Measurements from ENCODE around the gene SPATS2L.

SPATS2L gene

GRCh38 chr2:200523158-200523557, 216.7 kb downstream of the SPATS2L start:
- no peaks in the 10 kb centered on the region for H3K9me3 ChIP-seq (ENCODE audit: control insufficient read depth, insufficient read depth, low read length)
- no peak overlapping the region for H3K9ac ChIP-seq (ENCODE audit: low read depth, low read length)
- peaks cover 21% of the 10 kb centered on the region for H3K27me3 ChIP-seq (ENCODE audit: control insufficient read depth, insufficient read depth, low read length)
- H3K4me3 ChIP-seq (ENCODE audit: low read depth, low read length), result no peak overlapping the region
- H3K4me1 ChIP-seq (ENCODE audit: control insufficient read depth, insufficient read depth, low read length), result peaks cover 3% of the 10 kb centered on the region
- no peaks in the 10 kb centered on the region for H3K36me3 ChIP-seq (ENCODE audit: control insufficient read depth, insufficient read depth, low read length)

GRCh38 chr2:200523604-200524003, 217.1 kb downstream of the SPATS2L start:
- no peaks in the 10 kb centered on the region for H3K9me3 ChIP-seq (ENCODE audit: control insufficient read depth, insufficient read depth, low read length)
- no peak overlapping the region for H3K9ac ChIP-seq (ENCODE audit: low read depth, low read length)
- H3K4me3 ChIP-seq (ENCODE audit: low read depth, low read length), result no peak overlapping the region
- H3K27me3 ChIP-seq (ENCODE audit: control insufficient read depth, insufficient read depth, low read length), result peaks cover 21% of the 10 kb centered on the region
- H3K36me3 ChIP-seq (ENCODE audit: control insufficient read depth, insufficient read depth, low read length), result no peaks in the 10 kb centered on the region
- peaks cover 3% of the 10 kb centered on the region for H3K4me1 ChIP-seq (ENCODE audit: control insufficient read depth, insufficient read depth, low read length)

- Histone ChIP-seq H3K9ac (ENCODE audit: low read depth, low read length) (no peak overlapping the region), H3K4me1 (ENCODE audit: control insufficient read depth, insufficient read depth, low read length) (peaks cover 3% of the 10 kb centered on the region), H3K9me3 (ENCODE audit: control insufficient read depth, insufficient read depth, low read length) (no peaks in the 10 kb centered on the region), H3K36me3 (ENCODE audit: control insufficient read depth, insufficient read depth, low read length) (no peaks in the 10 kb centered on the region), H3K4me3 (ENCODE audit: low read depth, low read length) (no peak overlapping the region), H3K27me3 (ENCODE audit: control insufficient read depth, insufficient read depth, low read length) (peaks cover 15% of the 10 kb centered on the region)
These were observed 218.6 kb downstream of the SPATS2L start for GRCh38 chr2:200525066-200525465.

- Histone ChIP-seq H3K9ac (ENCODE audit: low read depth, low read length) (no peak overlapping the region), H3K4me1 (ENCODE audit: control insufficient read depth, insufficient read depth, low read length) (peaks cover 3% of the 10 kb centered on the region), H3K36me3 (ENCODE audit: control insufficient read depth, insufficient read depth, low read length) (no peaks in the 10 kb centered on the region), H3K4me3 (ENCODE audit: low read depth, low read length) (peak overlapping the region; percentile 92), H3K27me3 (ENCODE audit: control insufficient read depth, insufficient read depth, low read length) (peaks cover 14% of the 10 kb centered on the region), H3K9me3 (ENCODE audit: control insufficient read depth, insufficient read depth, low read length) (no peaks in the 10 kb centered on the region)
These were observed 219.0 kb downstream of the SPATS2L start for GRCh38 chr2:200525551-200525881.

- Histone ChIP-seq H3K27me3 (ENCODE audit: control insufficient read depth, insufficient read depth, low read length) (peaks cover 10% of the 10 kb centered on the region), H3K9ac (ENCODE audit: low read depth, low read length) (peak within 1 kb of the TSS; percentile 74), H3K4me1 (ENCODE audit: control insufficient read depth, insufficient read depth, low read length) (peaks cover 3% of the 10 kb centered on the region), H3K36me3 (ENCODE audit: control insufficient read depth, insufficient read depth, low read length) (no peaks in the 10 kb centered on the region), H3K4me3 (ENCODE audit: low read depth, low read length) (peak within 1 kb of the TSS; percentile 92), H3K9me3 (ENCODE audit: control insufficient read depth, insufficient read depth, low read length) (no peaks in the 10 kb centered on the region)
These were observed 219.6 kb downstream of the SPATS2L start, which contains the start of gene SGO2 for GRCh38 chr2:200525882-200526651. SGO2 (plus strand) TSS chr2:200526207; CDS start chr2:200532976, 6,769 bp downstream.

- H3K4me1 ChIP-seq (ENCODE audit: control insufficient read depth, insufficient read depth, low read length), result peaks cover 3% of the 10 kb centered on the region
- H3K36me3 ChIP-seq (ENCODE audit: control insufficient read depth, insufficient read depth, low read length), result no peaks in the 10 kb centered on the region
- peaks cover 5% of the 10 kb centered on the region for H3K27me3 ChIP-seq (ENCODE audit: control insufficient read depth, insufficient read depth, low read length)
- no peak overlapping the region for H3K4me3 ChIP-seq (ENCODE audit: low read depth, low read length)
- no peak overlapping the region for H3K9ac ChIP-seq (ENCODE audit: low read depth, low read length)
- H3K9me3 ChIP-seq (ENCODE audit: control insufficient read depth, insufficient read depth, low read length), result no peaks in the 10 kb centered on the region
These were observed 221.7 kb downstream of the SPATS2L start for GRCh38 chr2:200528228-200528627.
